ENCODE data around the gene UCKL1.

UCKL1 gene

DNA sequence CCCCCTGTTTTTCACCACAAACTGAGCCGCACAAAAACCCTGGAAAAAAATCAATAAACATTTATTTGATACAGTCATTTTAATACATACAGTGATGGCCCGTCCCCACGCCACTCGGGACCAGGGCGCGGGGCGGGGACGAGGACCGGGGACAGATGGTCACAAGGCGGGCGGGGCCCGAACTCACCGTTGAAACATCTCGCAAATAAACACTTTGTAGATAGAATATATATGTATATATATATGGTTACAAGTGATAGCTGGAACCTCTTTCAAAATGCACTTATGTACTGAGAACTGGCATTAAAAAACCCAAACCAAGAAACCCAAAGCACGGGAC is 418 bp upstream of the UCKL1 start:
- Histone ChIP-seq H3K36me3 (ENCODE audit: low read depth) (peaks cover 19% of the 10 kb centered on the region), H3K4me3 (ENCODE audit: severe bottlenecking) (peak overlapping the region; percentile 88), H3K4me1 (ENCODE audit: insufficient read depth, poor library complexity, severe bottlenecking) (peaks cover 14% of the 10 kb centered on the region), H3K27me3 (ENCODE audit: insufficient read depth, poor library complexity, severe bottlenecking) (no peaks in the 10 kb centered on the region), H3K27ac (ENCODE audit: poor library complexity, severe bottlenecking) (peak overlapping the region; percentile 74), H3K9me3 (ENCODE audit: severe bottlenecking) (no peaks in the 10 kb centered on the region)
- ATAC-seq (ENCODE audit: low read depth): no peak
- DNase-seq (ENCODE audit: low spot score): no peak
- TF ChIP-seq, protein P1, sequence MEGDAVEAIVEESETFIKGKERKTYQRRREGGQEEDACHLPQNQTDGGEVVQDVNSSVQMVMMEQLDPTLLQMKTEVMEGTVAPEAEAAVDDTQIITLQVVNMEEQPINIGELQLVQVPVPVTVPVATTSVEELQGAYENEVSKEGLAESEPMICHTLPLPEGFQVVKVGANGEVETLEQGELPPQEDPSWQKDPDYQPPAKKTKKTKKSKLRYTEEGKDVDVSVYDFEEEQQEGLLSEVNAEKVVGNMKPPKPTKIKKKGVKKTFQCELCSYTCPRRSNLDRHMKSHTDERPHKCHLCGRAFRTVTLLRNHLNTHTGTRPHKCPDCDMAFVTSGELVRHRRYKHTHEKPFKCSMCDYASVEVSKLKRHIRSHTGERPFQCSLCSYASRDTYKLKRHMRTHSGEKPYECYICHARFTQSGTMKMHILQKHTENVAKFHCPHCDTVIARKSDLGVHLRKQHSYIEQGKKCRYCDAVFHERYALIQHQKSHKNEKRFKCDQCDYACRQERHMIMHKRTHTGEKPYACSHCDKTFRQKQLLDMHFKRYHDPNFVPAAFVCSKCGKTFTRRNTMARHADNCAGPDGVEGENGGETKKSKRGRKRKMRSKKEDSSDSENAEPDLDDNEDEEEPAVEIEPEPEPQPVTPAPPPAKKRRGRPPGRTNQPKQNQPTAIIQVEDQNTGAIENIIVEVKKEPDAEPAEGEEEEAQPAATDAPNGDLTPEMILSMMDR (IDR thresholded peaks at IDR 0.05; ENCODE audit: poor library complexity, severe bottlenecking): no peak

DNA sequence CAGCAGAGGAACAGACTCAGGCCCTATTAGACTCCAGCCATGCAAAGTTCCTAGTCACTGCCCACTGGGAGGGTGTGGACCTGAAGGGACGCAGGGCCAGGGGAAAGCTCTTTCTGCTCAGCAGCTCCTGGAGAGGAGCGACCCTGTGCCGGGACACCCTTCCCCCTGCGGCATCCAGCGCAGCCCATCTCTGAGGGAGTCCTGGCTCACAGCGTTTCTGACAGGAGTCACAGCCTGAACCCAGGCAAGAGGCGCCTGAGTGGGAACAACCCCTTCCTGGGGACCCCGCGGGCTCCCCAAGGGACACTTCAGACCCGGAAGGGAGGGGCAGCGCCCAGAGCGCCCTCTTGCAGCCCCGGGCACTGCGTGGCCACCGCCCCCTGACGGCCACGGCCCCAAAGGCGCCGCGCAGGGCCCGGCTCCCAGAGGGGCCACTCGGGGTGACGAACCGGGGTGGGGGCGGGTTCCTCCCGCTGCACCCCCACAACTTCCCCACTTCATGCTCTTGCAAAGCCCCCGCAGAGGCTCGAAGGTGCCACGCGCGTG is 862 bp downstream of the UCKL1 start:
- Histone ChIP-seq H3K4me1 (ENCODE audit: insufficient read depth, poor library complexity, severe bottlenecking) (peaks cover 14% of the 10 kb centered on the region), H3K27ac (ENCODE audit: poor library complexity, severe bottlenecking) (peak overlapping the region; percentile 74), H3K27me3 (ENCODE audit: insufficient read depth, poor library complexity, severe bottlenecking) (no peaks in the 10 kb centered on the region), H3K9me3 (ENCODE audit: severe bottlenecking) (no peaks in the 10 kb centered on the region), H3K36me3 (ENCODE audit: low read depth) (peaks cover 13% of the 10 kb centered on the region), H3K4me3 (ENCODE audit: severe bottlenecking) (peak overlapping the region; percentile 88)
- TF ChIP-seq, protein P1 (IDR thresholded peaks at IDR 0.05; ENCODE audit: poor library complexity, severe bottlenecking): peak; percentile 89
- no peak for ATAC-seq (ENCODE audit: low read depth)
- DNase-seq (ENCODE audit: low spot score): peak; percentile 87

DNA sequence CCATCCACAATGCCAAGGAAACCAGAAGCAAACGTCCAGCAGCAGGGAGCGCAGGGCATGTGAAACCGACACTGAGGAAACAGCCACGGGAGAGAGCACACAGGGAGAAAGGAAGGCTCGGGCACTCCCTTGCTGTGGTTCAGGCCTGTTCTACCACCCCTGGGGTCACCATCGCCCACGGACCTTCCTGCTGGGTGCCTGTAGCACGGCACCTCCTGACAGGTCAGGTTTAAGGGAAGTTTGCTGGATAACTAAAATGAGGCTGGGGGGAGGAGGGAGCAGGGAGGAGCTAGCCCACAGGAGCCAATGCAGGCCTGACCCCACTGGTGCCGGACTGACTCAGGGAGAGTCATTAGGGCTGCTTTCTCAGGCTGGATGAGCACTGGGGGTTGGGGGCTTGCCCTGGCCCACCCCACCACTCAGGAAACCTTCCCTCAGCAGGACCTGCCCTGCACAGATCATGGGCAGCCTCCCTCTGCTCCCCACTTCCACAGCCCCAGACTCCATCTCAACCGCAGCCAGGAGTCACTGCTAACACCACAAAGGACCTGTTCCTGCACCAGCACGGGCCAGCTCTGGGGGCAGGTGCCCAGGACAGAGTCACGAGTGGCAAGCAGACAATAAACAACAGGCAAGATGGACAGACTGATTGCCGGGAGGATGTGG is 2.3 kb downstream of the UCKL1 start:
- no peaks in the 10 kb centered on the region for H3K9me3 ChIP-seq (ENCODE audit: severe bottlenecking)
- H3K4me1 ChIP-seq (ENCODE audit: insufficient read depth, poor library complexity, severe bottlenecking): peaks cover 15% of the 10 kb centered on the region
- peaks cover 9% of the 10 kb centered on the region for H3K36me3 ChIP-seq (ENCODE audit: low read depth)
- TF ChIP-seq, protein P1 (IDR thresholded peaks at IDR 0.05; ENCODE audit: poor library complexity, severe bottlenecking): no peak
- ATAC-seq (ENCODE audit: low read depth): no peak
- no peak overlapping the region for H3K27ac ChIP-seq (ENCODE audit: poor library complexity, severe bottlenecking)
- no peak for DNase-seq (ENCODE audit: low spot score)
- H3K27me3 ChIP-seq (ENCODE audit: insufficient read depth, poor library complexity, severe bottlenecking): no peaks in the 10 kb centered on the region
- H3K4me3 ChIP-seq (ENCODE audit: severe bottlenecking): no peak overlapping the region

DNA sequence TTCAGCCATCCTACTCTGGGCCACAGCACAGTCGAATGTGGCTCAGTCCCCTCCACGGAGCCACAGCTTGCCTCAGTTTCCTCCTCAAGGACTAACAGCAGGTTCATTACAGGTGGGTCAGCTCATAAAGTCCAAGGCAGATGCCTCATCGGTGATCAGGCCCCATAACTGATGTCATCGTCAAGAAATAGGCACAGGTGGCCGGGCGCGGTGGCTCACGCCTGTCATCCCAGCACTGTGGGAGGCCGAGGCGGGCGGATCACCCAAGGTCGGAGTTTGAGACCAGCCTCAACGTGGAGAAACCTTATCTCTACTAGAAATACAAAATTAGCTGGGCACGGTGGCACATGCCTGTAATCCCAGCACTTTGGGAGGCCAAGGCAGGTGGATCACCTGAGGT is 3.4 kb downstream of the UCKL1 start:
- Histone ChIP-seq H3K4me1 (ENCODE audit: insufficient read depth, poor library complexity, severe bottlenecking) (peaks cover 14% of the 10 kb centered on the region), H3K27ac (ENCODE audit: poor library complexity, severe bottlenecking) (no peak overlapping the region), H3K9me3 (ENCODE audit: severe bottlenecking) (no peaks in the 10 kb centered on the region), H3K4me3 (ENCODE audit: severe bottlenecking) (no peak overlapping the region), H3K36me3 (ENCODE audit: low read depth) (peaks cover 8% of the 10 kb centered on the region), H3K27me3 (ENCODE audit: insufficient read depth, poor library complexity, severe bottlenecking) (no peaks in the 10 kb centered on the region)
- ATAC-seq (ENCODE audit: low read depth) (no peak), DNase-seq (ENCODE audit: low spot score) (no peak)
- TF ChIP-seq, protein P1 (IDR thresholded peaks at IDR 0.05; ENCODE audit: poor library complexity, severe bottlenecking): no peak

DNA sequence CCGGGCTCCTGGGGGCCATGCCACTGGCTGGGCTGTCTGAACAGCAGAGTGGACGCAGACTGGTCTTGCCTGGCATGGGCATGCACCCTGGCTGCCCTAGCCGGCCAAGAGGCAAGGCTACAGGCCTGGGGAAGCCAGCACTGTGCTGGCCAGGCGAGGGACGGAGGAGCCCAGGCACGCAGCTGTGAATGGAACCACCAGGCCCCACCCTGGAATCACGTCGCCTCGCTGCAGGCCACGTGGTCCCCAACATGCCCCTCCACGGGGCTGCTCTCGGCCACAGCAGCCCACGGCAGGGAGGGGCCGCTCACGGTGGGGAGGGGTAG is 4.0 kb downstream of the UCKL1 start:
- no peak overlapping the region for H3K27ac ChIP-seq (ENCODE audit: poor library complexity, severe bottlenecking)
- no peak overlapping the region for H3K4me3 ChIP-seq (ENCODE audit: severe bottlenecking)
- DNase-seq (ENCODE audit: low spot score) (peak; percentile 87), ATAC-seq (ENCODE audit: low read depth) (no peak)
- H3K27me3 ChIP-seq (ENCODE audit: insufficient read depth, poor library complexity, severe bottlenecking): no peaks in the 10 kb centered on the region
- H3K36me3 ChIP-seq (ENCODE audit: low read depth): peaks cover 8% of the 10 kb centered on the region
- TF ChIP-seq, protein P1 (IDR thresholded peaks at IDR 0.05; ENCODE audit: poor library complexity, severe bottlenecking): no peak
- no peaks in the 10 kb centered on the region for H3K9me3 ChIP-seq (ENCODE audit: severe bottlenecking)
- peaks cover 9% of the 10 kb centered on the region for H3K4me1 ChIP-seq (ENCODE audit: insufficient read depth, poor library complexity, severe bottlenecking)
